ENCODE results near the gene IQCM.

Gene IQCM

GRCh38 chr4:149766135-149766534 lies 49.5 kb downstream of the IQCM start:
- DNase-seq = no peak

DNA sequence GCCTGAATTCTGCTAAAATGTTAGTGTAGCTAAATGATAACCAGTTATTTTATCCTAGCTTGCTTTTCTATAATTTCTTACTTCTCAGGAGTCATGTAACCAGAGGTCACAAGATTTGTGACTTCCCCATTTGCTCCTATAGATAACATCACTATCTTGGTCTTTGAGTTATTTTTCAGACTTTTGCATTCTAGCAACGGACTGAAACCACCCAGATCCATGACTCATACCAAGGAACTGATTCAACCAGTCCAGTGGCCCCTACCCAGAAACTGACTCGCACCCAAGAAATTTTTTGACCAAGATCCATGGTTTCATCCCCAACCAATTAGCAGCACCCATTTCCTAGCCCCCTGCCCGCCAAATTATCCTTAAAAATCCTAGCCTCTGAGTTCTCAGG lies 50.0 kb downstream of the IQCM start:
- DNase-seq = no peak

- DNase-seq = no peak
Observed at GRCh38 chr4:149755969-149756368, 59.7 kb downstream of the IQCM start.

DNA sequence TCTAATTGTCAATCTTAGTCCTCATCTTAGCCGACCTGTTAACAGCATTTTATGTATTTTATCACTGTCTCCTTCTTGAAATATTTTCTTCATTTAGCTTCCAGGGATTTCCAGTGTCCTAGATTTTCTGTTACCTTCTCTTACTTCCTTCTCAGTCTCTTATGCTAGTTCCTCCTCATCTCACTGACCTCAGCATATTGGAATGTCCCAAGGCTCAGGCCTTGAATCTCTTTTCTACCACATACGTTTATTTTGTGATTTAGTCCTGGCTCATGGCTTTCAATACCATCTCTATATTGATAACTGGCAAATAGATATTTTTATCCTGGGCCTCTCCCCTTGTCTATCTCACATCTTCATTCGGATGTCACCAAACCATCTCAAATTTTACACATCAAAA lies 61.1 kb downstream of the IQCM start:
- no peak for DNase-seq

- DNase-seq = no peak
Observed at GRCh38 chr4:149752729-149753128, 62.9 kb downstream of the IQCM start.

DNA sequence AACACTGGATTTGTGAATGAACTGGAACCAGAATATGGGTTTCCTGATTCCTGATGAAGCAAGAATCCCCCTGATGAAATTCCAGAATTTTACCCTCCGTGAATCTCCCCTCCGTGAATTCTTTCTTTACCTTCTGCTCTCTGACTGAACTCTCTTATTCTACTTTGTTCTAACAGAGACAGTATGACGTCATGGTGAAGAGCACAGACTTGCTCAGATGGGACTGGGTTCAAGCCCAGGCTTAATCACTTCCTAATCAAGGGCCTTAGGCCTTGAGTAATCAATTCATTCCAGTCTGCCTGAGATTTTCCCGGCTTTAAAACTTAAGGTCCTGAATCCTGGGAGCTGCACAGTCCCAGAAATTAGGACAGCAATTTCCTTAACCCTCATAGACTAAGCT lies 64.5 kb downstream of the IQCM start:
- DNase-seq = no peak

DNA sequence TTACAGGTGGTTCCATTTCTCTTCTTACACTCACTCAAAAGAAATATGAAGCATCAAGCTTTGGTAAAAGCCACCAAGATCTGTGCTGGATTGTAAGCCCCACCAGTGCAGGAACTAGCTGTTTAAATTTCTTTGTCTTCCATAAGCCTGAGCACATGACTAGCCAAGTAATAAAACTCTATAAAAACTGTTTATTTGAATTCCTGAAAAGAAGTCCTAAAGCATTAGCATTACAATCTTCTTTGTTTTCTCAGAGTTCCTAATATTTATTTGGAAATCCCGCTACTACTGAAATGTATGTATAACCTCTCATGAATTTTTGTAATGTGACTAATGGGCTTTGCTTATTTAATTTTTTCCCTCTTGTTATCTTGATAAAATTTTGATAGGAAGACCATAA lies 65.9 kb downstream of the IQCM start:
- DNase-seq = no peak

DNA sequence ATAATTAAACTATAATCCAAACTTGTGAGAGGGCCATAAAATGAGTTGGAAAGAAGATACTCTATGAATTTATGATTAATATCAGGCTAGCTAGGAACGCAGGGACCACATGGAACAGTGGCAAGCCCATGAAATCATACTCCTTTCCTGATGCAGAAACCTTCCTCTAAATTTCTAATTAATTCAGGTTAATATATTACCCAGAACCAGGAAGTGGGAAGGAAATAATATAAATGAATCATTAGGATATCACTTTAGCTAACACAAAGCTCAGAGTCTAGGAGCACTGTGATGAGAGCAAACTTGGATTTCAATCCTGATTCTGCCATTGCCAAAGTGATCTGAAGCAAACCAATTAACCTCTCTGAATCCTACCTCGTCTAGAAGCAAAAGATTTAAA lies 68.0 kb downstream of the IQCM start:
- no peak for DNase-seq

DNA sequence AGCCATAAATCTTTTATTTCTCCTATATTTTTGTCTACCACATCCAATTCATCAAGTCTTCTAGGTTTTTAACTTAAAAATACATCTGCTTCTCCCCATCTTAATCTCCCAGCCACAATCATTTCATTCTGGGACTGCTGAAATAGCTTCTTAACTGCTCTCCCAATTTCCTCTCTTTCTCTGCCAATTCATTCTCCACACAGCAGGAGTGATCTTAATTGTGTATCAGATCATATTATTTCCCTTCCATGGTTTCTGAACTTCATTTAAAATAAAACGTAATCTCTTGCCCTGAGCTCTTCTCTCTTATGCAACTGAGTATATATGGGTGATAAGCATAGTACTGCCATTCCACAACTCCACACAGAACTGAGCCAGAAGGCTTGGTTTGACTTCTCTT lies 69.4 kb downstream of the IQCM start:
- no peak for DNase-seq

GRCh38 chr4:149741186-149741831 lies 74.3 kb downstream of the IQCM start:
- DNase-seq = no peak

GRCh38 chr4:149738156-149738555 lies 77.5 kb downstream of the IQCM start:
- no peak for DNase-seq

DNA sequence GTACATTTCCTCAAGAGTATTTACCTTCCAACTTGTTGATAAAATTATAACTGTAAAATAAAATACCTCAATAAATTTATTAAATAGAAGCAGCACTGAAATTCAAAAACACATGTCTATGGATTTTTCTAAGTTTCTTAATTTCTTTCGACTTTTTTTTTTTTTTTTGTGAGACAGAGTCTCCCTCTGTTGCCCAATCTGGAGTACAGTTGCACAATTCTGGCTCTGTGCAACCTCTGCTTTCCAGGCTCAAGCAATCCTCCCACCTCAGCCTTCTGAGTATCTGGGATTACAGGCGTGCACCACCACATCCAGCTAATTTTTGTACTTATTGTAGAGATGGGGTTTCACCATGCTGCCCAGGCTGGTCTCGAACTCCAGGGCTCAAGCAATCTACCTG lies 79.8 kb downstream of the IQCM start:
- DNase-seq = no peak

- no peak for DNase-seq
Observed at GRCh38 chr4:149728444-149728843, 87.2 kb downstream of the IQCM start.

- DNase-seq = no peak
Observed at GRCh38 chr4:149727663-149728062, 88.0 kb downstream of the IQCM start.

- no peak for DNase-seq
Observed at GRCh38 chr4:149723065-149723464, 92.6 kb downstream of the IQCM start.

DNA sequence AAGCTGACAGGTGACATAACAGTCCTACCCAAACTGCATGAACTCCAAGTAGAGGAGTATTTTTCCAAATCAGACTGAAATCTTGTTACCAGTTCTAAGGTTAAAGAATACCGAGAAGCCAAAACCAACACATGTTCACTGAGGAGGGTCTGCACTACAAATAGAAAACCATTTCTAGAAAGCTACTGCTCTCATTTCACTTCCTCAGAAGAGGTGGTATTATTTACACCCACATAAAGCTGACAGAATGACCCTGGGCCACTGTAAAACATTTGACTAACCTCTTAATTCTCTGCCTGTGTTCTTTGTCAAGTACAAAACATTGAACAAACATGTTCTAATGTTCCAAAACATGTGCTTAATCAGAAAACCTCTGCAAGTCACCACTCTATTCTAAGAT lies 95.8 kb downstream of the IQCM start:
- no peak for DNase-seq

- no peak for DNase-seq
Observed at GRCh38 chr4:149719357-149719756, 96.3 kb downstream of the IQCM start.

GRCh38 chr4:149718500-149718899 lies 97.1 kb downstream of the IQCM start:
- DNase-seq = no peak

GRCh38 chr4:149716728-149717127 lies 98.9 kb downstream of the IQCM start:
- no peak for DNase-seq

DNA sequence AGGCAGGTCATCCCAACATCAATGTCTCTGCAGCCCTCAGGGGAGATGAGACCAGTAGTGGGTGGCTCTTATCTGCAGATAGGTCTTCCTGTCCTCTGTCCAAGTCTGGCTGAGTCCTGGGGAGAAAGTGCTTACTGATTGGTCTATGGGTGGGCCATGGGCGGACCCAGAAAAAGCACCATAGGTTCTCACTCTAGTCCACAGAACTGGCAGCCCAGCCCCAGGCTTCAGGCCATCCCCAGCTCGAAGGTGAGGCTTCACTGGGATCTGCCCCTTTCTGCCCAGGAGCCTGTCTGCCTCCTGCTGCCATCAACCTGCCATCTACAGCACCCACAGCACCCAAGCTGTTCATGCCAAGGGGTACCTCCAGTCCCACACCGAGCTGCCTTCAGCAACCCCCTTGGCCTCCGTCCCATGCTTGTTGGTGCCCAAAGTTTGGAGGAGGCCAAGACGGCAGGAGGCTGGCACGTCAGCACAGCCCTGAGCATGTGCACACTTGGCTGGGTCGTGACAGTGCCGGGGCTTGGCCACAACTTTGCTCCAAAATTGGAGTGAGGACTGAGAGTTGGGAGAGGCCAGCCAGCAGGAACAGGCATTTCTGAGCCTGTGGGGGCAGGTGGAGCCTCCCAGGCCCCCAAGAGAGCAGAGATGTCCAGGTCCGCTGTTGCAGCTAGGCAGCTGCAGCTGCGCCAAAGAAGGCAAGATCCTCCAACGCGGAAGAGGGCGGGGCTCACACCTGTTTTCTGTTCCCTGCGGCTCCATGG lies 99.6 kb downstream of the IQCM start:
- DNase-seq = no peak

DNA sequence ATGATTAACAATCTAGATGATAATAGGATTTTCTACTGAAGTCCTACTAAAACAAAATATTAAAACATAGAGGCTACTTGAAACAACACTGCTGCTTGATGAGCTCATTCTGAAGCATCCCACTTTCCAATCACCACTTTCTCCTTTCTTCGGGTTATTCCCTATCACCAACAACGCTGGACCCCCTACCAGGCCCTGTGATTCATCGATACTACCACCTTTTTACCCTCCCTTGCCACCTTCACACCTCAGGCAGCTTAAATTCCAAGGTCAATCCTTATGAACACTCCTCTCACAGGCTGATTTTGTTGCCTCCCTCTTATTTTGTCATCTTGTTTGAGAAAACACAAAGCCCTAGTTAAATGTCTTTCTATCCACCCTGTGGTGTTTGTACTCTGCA lies 102.6 kb downstream of the IQCM start:
- no peak for DNase-seq

DNA sequence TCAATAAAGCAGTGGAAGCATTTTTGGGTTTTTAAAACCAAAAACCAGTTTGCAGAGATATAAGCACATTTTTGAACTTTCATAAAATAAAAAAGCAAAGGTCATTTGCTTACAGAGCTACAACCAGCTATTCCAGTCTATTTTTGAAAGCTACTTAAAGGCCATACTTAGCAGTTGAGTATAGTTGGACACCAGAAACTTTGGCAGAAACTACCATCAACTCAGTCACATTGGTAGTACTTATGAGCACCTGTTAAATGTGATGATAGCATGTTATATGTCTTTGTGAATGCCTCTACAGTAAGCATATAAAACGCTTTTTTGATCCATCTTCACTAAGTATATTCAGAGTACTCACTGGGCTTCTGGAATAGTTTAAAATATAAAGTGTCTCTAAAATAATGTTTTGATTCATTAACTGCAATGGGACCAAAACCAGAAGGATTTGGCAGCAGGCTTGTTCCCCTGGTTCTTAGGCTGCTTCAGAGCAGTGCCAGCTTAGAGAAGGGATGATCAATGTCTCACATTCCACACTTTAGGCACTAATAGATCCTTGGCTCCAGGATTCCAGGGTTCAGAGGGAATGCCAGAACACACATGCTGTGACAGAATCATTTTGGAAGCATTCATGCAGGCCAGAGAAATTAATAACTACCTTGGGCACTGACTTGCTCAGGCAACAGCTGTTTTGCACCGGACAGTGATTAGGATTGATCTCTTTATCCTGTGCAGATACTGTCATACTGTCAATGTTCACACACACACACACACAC lies 103.9 kb downstream of the IQCM start:
- DNase-seq = no peak

GRCh38 chr4:149709640-149710039 lies 106.0 kb downstream of the IQCM start:
- no peak for DNase-seq

DNA sequence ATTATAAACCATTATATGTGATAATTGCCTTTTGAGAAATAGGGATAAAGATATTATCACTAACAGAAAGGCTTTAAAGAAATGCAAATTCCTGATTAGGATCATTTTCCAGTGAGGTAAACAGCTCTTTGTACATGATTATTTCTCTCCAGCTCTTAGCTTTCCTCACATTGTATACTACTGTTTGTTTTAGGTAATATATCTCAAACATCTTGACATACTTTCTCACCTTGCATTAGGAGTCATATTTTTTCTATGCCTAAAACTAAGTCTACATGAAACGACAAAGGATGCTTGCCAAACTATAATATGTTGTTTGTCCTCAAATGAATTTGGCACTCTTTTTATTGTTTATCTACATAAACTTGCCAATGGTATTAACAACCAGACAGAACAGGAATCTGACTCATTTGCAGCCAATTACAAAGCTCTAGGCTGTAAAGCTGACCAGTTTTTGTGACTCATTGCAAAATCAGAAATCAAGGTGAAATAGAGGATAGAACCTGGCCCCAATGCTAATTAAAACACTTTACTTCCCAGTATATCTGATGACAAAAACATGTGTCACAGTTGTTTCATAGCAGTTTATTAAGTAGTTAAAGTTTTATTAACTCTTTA lies 107.0 kb downstream of the IQCM start:
- no peak for DNase-seq

All from cerebellar nuclear complex (tissue), 1 donor.